GM18505 (cell line): ENCODE data around the gene LPCAT4.

ENCODE experiments used
- ATAC-seq: cut with Tn5 transposase; IDR thresholded peaks from one replicate; pipeline ENCODE4 v1.9.1; 2021; ENCODE audit not compliant: unreplicated experiment
- POLR2A ChIP-seq: IDR thresholded peaks from 4 replicates; pipeline ENCODE4 v1.6.1; 2011; ENCODE audit warnings: borderline replicate concordance; ENCODE audit not compliant: insufficient read depth, insufficient read length; ENCODE audit errors: extremely low read depth

LPCAT4 gene

DNA sequence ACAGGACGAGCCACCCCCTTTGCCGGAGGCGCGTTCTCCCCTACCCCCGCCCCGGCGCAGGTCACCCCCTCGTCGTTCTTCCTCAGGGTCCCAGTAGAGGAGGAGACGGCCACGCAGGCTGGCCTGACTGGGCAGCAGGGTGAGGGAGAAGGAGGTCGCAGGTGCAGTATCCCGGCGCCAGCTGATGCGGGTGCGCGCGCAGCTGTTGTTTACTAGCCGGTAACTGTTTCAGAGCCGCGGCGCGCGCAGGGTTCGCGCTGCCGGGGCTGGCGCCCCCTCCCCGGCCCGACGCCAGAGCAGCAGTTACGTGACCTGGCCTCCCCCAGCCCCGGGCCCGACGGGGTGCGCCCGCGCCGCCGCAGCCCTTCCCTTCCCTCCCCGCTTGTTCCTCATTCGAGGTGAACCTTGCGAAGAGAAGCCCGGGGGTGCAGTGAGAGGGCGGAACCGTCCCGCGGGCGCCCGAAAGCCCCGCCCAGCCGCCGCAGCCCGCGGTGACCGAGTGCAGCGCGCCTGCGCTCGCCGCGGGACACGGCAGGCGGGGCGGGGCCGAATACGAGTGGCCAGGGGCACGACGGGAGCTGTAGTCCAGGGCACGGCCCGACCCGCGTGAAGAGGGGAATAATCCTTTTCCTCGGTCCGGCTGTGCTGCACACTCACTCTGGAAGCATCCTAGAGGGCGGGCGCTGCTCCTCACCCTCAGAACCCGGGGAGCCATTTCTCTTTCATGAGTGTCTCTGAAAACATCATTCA, 29.3 kb downstream of the LPCAT4 start, which contains the start of gene SLC12A6:
Gene SLC12A6 (minus strand): TSS at position 225 of the 750 bp plus-strand sequence. CDS start 1,101 bp downstream, outside the sequence.
- TF ChIP-seq POLR2A = peak; percentile 81
- ATAC-seq = peak; percentile 76

- peak; percentile 53 for TF ChIP-seq POLR2A
- ATAC-seq = no peak
Measured at GRCh38 chr15:34336991-34337556, 29.9 kb downstream of the LPCAT4 start.

DNA sequence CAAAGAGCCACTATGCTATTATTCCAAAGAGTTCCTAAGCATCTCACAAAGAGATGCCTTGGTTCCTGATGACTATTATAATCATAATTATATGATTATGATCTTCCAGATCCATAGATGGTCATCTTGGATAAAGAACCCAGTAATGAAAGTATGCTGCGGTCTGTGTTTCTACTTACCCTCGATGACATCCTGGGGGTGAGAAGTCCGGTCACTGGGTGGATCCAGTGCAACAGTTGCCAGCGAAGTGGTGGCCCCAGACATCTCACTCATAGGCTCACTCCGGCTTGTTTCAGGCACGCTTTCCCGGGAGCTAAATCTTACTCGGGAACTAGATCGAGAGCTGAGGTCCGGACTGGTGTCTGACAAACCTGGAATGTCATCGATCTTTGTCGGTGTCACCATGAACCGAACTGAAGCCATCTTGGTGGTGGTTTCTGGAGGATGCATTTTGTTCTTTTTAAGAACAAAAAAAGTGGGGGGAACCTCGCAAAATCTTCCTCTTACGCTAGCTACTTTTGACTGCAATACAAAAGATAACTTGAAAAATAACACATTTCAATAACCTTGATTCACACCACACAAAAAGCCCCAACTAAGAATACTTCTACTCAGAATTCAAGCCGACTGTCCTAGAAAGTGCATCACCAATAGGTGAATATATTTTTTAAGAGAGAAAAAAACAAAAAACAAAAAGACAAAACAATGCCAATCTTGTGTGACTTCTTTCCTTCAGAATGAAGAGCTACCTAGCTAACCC, 30.6 kb downstream of the LPCAT4 start:
- TF ChIP-seq POLR2A = peak; percentile 29
- no peak for ATAC-seq

GRCh38 chr15:34335176-34336032, 31.6 kb downstream of the LPCAT4 start:
- ATAC-seq = no peak
- peak; percentile 49 for TF ChIP-seq POLR2A

GRCh38 chr15:34334672-34335071, 32.3 kb downstream of the LPCAT4 start:
- ATAC-seq = no peak
- TF ChIP-seq POLR2A = no peak

DNA sequence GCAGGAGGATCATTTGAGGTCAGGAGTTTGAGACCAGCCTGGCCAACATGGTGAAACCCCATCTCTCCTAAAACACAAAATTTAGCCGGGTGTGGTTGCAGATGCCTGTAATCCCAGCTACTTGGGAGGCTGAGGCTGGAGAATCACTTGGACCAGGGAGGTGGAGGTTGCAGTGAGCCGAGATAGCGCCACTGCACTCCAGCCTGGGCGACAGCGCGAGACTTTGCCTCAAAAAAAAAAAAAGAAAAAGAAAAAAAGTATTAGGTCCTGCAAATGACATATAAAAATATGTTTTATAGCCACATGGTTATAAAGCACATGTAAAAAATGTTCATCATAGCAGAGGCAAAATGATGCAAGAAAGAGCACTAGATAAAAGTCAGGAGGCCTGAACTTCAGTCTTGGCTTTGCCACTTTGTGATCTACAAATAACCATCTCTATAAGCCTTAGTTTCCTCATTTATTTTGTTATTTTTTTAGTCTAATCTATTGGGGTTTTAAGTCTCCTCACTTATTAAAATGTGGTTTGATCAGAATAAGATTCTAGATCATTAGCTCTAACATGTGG, 34.4 kb downstream of the LPCAT4 start:
- no peak for ATAC-seq
- TF ChIP-seq POLR2A = no peak

DNA sequence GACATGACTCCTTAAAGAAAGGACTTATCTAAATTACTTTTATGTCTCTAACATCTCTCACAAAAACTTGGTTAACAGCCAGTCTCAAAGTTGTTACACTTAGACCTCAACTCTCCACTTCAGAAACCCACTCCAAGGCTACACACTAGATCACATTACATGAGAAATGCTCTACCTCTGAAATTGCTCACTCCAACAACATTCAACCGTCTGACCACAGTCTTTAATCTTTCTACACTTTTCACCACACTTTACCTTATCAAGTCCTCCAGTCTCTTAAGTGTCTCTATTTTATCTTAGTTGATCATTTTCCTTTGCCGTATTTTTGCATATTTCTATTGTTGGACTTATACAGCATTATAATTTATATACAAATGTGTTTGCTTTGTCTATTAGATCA, 35.2 kb downstream of the LPCAT4 start:
- ATAC-seq = no peak
- TF ChIP-seq POLR2A = no peak

- TF ChIP-seq POLR2A = no peak
- no peak for ATAC-seq
Measured at GRCh38 chr15:34330279-34330678, 36.7 kb downstream of the LPCAT4 start.

DNA sequence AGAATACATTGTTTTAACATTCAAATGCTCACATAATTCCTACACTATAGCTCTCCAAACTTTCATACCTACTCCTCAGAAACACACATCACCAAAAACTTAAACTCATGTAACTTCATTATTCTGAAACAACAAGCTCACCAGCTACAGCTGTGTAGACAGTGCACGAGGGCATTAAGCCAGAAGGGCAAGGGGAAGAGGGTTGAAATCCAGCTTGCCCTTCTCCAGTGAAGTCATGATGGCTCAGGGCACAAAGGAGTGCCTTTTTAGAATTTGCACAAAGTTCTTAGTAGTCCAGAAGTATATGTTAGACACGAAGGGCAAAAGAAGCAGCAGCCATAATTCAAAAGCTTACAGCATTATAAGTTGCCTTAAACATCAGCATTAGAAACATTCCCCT, 38.0 kb downstream of the LPCAT4 start:
- no peak for TF ChIP-seq POLR2A
- no peak for ATAC-seq

DNA sequence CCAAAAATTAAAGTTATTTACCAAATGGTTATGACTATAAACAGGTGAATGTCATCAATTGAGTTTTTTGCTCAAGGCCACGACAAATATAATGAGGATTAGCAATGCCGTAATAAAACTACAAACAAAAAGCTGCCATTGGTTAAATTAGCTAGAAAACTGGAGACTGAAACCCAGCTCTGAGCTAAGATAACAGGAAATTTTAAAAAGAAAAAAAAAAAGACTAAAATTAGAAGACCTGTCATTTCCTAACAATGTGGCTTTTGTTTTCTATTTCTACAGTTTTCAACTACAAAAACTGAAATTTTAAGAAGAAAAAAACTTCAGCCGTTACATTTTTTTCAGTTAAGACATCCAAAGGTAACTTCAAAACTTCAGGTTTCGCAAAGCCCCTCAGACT, 39.1 kb downstream of the LPCAT4 start:
- no peak for ATAC-seq
- no peak for TF ChIP-seq POLR2A

DNA sequence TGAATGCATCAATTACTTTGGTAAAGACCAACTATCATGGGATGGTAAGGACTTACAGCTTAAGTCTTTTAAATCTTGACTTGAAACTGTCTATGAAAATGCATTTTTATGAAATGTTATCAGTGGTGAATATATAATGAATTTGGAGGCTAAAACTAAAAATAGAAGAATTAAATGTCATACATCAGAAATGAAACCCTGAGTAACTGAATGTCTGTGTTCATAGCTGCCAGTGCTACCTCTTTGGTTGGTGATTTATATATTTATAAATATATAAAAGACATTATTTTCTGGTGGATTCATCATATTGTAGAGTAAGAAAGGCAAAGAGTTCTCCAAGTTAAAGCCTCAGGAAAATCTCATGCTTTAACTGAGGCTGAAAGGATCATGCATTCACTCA, 41.6 kb downstream of the LPCAT4 start:
- ATAC-seq = no peak
- no peak for TF ChIP-seq POLR2A

DNA sequence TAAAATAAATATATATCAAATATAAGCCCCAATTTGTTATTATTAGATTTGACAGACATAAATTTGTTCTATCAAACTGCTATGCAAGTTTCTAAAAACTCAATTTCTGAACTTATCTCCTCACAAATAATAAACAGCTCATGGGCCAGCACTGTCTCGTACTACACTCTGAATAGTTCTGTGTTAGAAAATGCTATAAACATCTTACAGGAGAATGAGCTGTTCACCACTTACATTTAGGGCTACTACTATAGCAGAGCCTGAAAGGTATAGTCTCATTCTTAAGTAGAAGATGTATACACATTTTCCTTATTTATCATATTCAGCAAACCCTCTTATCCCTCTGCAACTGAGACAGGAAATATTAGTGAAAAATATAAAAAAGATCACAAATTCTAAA, 42.1 kb downstream of the LPCAT4 start:
- no peak for TF ChIP-seq POLR2A
- ATAC-seq = no peak
